H1 (cell line): ENCODE measurements around the gene CXCL3. TPM values are rescaled to one million over a fixed set of nuclear protein-coding genes. Genes with fewer than 3 reads are reported as not detected.

Experiments used
- ASH2L ChIP-seq: fragments of 200-600, 300-600 bp; sonication (generic); IDR thresholded peaks from one replicate; pipeline ENCODE4 v1.7.1; 2017; ENCODE audit warnings: low read length
- TBP ChIP-seq: IDR thresholded peaks from 2 replicates; pipeline ENCODE4 v1.6.1; 2011; ENCODE audit warnings: low read depth, low read length, improper control_type of control experiment
- ZNF274 ChIP-seq: IDR thresholded peaks from 2 replicates; pipeline ENCODE4 v1.7.0; 2012; ENCODE audit warnings: low read length, borderline replicate concordance; ENCODE audit errors: extremely low read depth
- polyA plus RNA-seq, 7 experiments: library from polyadenylated mRNA; depleted of rRNA in 3 of 7; stranded (reverse) in 5 of 7; unstranded in 2 of 7; fragments of >200 nt in 5 of 7; fragments of 200-250 nt in 2 of 7; gene quantifications; 1 replicate in 5 of 7; 2 replicates in 1 of 7; 4 replicates in 1 of 7; pipeline versions ENCODE4 v1.2.1 to v1.2.3, GENCODE V29; 2011 to 2013; ENCODE audit warnings: missing spikeins in 2 of 7, mixed read lengths in 2 of 7
- total RNA-seq: library from RNA; stranded (reverse); fragmentation: NEBNext Ultra II Directional; extraction: Animal tissue kit (Norgen Biotek cat#: 25700); gene quantifications from 2 replicates; pipeline ENCODE4 v1.2.1, GENCODE V29; 2021

The CXCL3 gene
- total and polyA plus RNA-seq, 2 of the 8 experiments (the other 6 are each of a cell fraction or from before 2014, with no cell fraction given) = 3.1 to 5.2 TPM

DNA sequence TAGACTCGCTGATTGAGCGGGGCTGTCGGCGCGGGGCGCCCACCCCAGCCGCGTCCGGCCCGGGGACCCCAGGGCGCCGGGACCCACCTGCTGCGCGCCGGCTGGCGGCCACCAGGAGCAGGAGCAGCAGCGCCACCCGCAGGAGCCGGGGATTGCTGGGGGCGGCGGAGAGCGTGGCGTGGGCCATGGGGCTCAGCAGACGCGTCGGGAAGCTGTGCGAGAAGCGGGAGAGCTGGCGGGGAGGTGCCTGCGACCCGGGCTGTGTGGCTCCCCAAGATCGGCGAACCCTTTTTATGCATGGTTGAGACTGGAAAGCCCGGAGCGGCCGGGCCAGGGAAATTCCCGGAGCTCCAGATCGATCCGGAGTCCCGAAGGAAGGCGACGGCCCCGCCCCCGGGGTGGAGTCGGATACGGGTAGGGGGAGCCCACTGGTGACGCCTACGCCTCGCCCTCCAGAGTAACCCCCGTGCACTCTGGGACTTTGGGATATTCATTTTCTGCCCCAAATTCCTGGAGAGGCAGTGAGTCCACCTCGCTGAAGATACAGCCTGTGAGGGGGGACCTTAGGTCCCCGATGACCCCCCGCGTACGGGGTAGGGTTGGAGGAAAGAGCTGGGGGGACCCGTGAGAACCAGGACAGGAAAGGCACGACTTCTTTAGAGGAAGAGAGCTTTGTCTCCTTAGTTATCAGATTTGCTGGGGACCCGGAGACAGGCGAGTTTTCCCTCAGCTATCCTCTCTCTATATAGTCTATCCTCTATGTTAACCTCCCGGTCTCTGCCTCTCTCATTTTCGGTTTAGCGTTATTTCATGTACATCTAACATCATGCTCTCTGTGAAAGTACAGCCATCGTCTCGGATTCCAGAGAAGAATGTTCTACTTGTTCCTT, at the start of gene CXCL3 (continued):
- TF ChIP-seq TBP (peak; percentile 51), ZNF274 (no peak), ASH2L (peak; percentile 71)
